HepG2 (cell line): ENCODE data around the gene BLMH. TPM values are rescaled to one million over a fixed set of nuclear protein-coding genes. Genes with fewer than 3 reads are reported as not detected.

Experiments used
- ARID5B ChIP-seq: IDR thresholded peaks from 2 replicates; pipeline ENCODE4 v1.4.0; 2020; ENCODE audit warnings: mild to moderate bottlenecking, missing genetic modification reagents
- ATF1 ChIP-seq: IDR thresholded peaks from 2 replicates; pipeline ENCODE4 v1.6.1; 2016; ENCODE audit warnings: mild to moderate bottlenecking, control low read depth
- CREM ChIP-seq, 2 experiments: sonication (generic) in 1 of 2; formaldehyde crosslinking in 1 of 2; IDR thresholded peaks; 2 replicates each; pipeline versions ENCODE4 v1.4.0 to v1.6.1; 2016 to 2020; ENCODE audit warnings: antibody characterized with exemption in 1 of 2, mild to moderate bottlenecking in 1 of 2, missing genetic modification reagents in 1 of 2
- CTCF ChIP-seq: sonication (generic); formaldehyde crosslinking; IDR thresholded peaks from 2 replicates; pipeline ENCODE4 v1.5.0; 2020; ENCODE audit warnings: mild to moderate bottlenecking, missing genetic modification reagents, moderate library complexity
- GATAD1 ChIP-seq: IDR thresholded peaks from 2 replicates; pipeline ENCODE4 v1.6.1; 2016; ENCODE audit warnings: missing genetic modification reagents, missing compliant biosample characterization
- GLI4 ChIP-seq: sonication (generic); formaldehyde crosslinking; IDR thresholded peaks from 2 replicates; pipeline ENCODE4 v1.5.1; 2020; ENCODE audit warnings: missing genetic modification reagents, mild to moderate bottlenecking, moderate library complexity, borderline replicate concordance
- GPN1 ChIP-seq: sonication (generic); formaldehyde crosslinking; IDR thresholded peaks from 2 replicates; pipeline ENCODE4 v1.5.1; 2020; ENCODE audit warnings: missing genetic modification reagents, borderline replicate concordance
- HMG20A ChIP-seq: IDR thresholded peaks from 2 replicates; pipeline ENCODE4 v1.6.1; 2016; ENCODE audit warnings: borderline replicate concordance
- HMGXB4 ChIP-seq, 2 experiments: sonication (generic) in 1 of 2; formaldehyde crosslinking in 1 of 2; IDR thresholded peaks; 2 replicates each; pipeline versions ENCODE4 v1.4.0 to v1.6.1; 2018 to 2020; ENCODE audit warnings: missing genetic modification reagents in 2 of 2, borderline replicate concordance in 1 of 2, low read depth in 1 of 2, mild to moderate bottlenecking in 1 of 2, missing biosample characterization in 1 of 2
- KLF6 ChIP-seq: IDR thresholded peaks from 2 replicates; pipeline ENCODE4 v1.8.0; 2016; ENCODE audit warnings: missing biosample characterization, missing genetic modification reagents
- MIXL1 ChIP-seq: IDR thresholded peaks from 2 replicates; pipeline ENCODE4 v1.6.1; 2016
- NFKBIZ ChIP-seq: IDR thresholded peaks from 2 replicates; pipeline ENCODE4 v1.6.1; 2018; ENCODE audit warnings: missing genetic modification reagents, missing compliant biosample characterization
- POLR2AphosphoS5 ChIP-seq: IDR thresholded peaks from 2 replicates; pipeline ENCODE4 v1.6.1; 2012; ENCODE audit warnings: low read depth, low read length
- RFXAP ChIP-seq: sonication (generic); formaldehyde crosslinking; IDR thresholded peaks from 2 replicates; pipeline ENCODE4 v1.4.0; 2020; ENCODE audit warnings: missing genetic modification reagents, borderline replicate concordance
- SNAPC2 ChIP-seq: sonication (generic); formaldehyde crosslinking; IDR thresholded peaks from 2 replicates; pipeline ENCODE4 v1.8.1; 2022; ENCODE audit warnings: mild to moderate bottlenecking, missing genetic modification reagents
- TCF12 ChIP-seq, 2 experiments: fragments of 450-650 bp in 1 of 2; sonication (generic) in 1 of 2; formaldehyde crosslinking in 1 of 2; IDR thresholded peaks; 2 replicates each; pipeline versions ENCODE4 v1.6.1 to v1.8.0; 2017 to 2022; ENCODE audit warnings: antibody characterized with exemption in 1 of 2, mild to moderate bottlenecking in 1 of 2, missing genetic modification reagents in 1 of 2, moderate library complexity in 1 of 2
- ZFX ChIP-seq: sonication (generic); formaldehyde crosslinking; IDR thresholded peaks from 2 replicates; pipeline ENCODE4 v1.4.0; 2020; ENCODE audit warnings: mild to moderate bottlenecking, low read depth, missing genetic modification reagents, moderate library complexity
- ZNF510 ChIP-seq: sonication (generic); formaldehyde crosslinking; IDR thresholded peaks from 2 replicates; pipeline ENCODE4 v1.4.0; 2020; ENCODE audit warnings: low read depth, mild to moderate bottlenecking, missing genetic modification reagents
- ZNF761 ChIP-seq: sonication (generic); formaldehyde crosslinking; conservative IDR thresholded peaks from 2 replicates; pipeline ENCODE4 v1.4.0; 2020; ENCODE audit warnings: mild to moderate bottlenecking, missing genetic modification reagents
- ZSCAN21 ChIP-seq: sonication (generic); formaldehyde crosslinking; IDR thresholded peaks from 2 replicates; pipeline ENCODE4 v1.8.0; 2022; ENCODE audit warnings: mild to moderate bottlenecking, missing genetic modification reagents, moderate library complexity, borderline replicate concordance
- polyA plus RNA-seq, 8 experiments: library from polyadenylated mRNA; depleted of rRNA in 3 of 8; stranded (reverse) in 7 of 8; unstranded in 1 of 8; fragments of >200 nt; fragmentation: Illumina TruSeq in 4 of 8; extraction: Trizol in 4 of 8; gene quantifications; 2 replicates each; pipeline versions ENCODE4 v1.2.1 to v1.2.3, GENCODE V29; 2011 to 2016; ENCODE audit warnings: low read depth in 4 of 8, missing spikeins in 1 of 8, mixed read lengths in 1 of 8; ENCODE audit not compliant: insufficient read depth in 1 of 8
- total RNA-seq, 5 experiments: library from RNA; depleted of rRNA; stranded (reverse); fragments of >200 nt; fragmentation: Illumina TruSeq; extraction: Trizol; gene quantifications; 2 replicates each; pipeline ENCODE4 v1.2.3, GENCODE V29; 2016; ENCODE audit warnings: low read depth in 1 of 5

BLMH gene
- total and polyA plus RNA-seq, 2 of the 13 experiments (the other 11 are each of a cell fraction or from before 2014, with no cell fraction given): 12.1 to 41.0 TPM

GRCh38 chr17:30337393-30337999 lies 45.8 kb upstream of the BLMH start (continued):
- TF ChIP-seq TCF12 (IDR thresholded peaks at IDR 0.05) (no peak), TCF12 (CRISPR knock-in tag; IDR thresholded peaks at IDR 0.05) (no peak), NFKBIZ (CRISPR knock-in tag) (no peak), ZFX (CRISPR knock-in tag) (peak; percentile 92), ATF1 (CRISPR knock-in tag) (0 out of 2 replicates have a peak, but pooled peaks have one; percentile 15), SNAPC2 (CRISPR knock-in tag) (0 out of 2 replicates have a peak, but pooled peaks have one; percentile 58), MIXL1 (peak; percentile 56; the same call in 1 of the 2 replicates), ZNF761 (CRISPR knock-in tag) (peak; percentile 58; the same call in 1 of the 2 replicates), HMG20A (CRISPR knock-in tag) (peak; percentile 61; the same call in 1 of the 2 replicates), RFXAP (CRISPR knock-in tag) (0 out of 2 replicates have a peak, but pooled peaks have one; percentile 40), ZNF510 (CRISPR knock-in tag) (0 out of 2 replicates have a peak, but pooled peaks have one; percentile 39), HMGXB4 (CRISPR knock-in tag; IDR thresholded peaks at IDR 0.05; ENCODE audit: borderline replicate concordance in 1 of 2, low read depth in 1 of 2) (peak; percentile 20 to 49; a peak in 2 of 4 replicates), ZSCAN21 (CRISPR knock-in tag) (peak; percentile 89), GATAD1 (peak; percentile 41; the same call in 1 of the 2 replicates), POLR2AphosphoS5 (peak; percentile 81), GLI4 (peak; percentile 67; the same call in 1 of the 2 replicates), ARID5B (peak; percentile 75), KLF6 (CRISPR knock-in tag) (peak; percentile 42; the same call in 1 of the 2 replicates), GPN1 (CRISPR knock-in tag) (no peak), CTCF (peak; percentile 32; the same call in 1 of the 2 replicates), CREM (IDR thresholded peaks at IDR 0.05) (peak; percentile 59), CREM (CRISPR knock-in tag; IDR thresholded peaks at IDR 0.05) (no peak)
